PC-9 (cell line): ENCODE measurements around the gene LTC4S.

Experiments used
- EZH2 ChIP-seq: fragments of 200-600 bp; sonication (generic); IDR thresholded peaks from 2 replicates; pipeline ENCODE4 v1.8.0; 2017; ENCODE audit warnings: antibody characterized with exemption, low read depth
- TF ChIP-seq, protein P1 (sequence below): fragments of 200-600 bp; sonication (generic); conservative IDR thresholded peaks from 2 replicates; pipeline ENCODE4 v1.6.1; 2017; ENCODE audit warnings: mixed run types, antibody characterized with exemption, mild to moderate bottlenecking, moderate library complexity

DNA sequence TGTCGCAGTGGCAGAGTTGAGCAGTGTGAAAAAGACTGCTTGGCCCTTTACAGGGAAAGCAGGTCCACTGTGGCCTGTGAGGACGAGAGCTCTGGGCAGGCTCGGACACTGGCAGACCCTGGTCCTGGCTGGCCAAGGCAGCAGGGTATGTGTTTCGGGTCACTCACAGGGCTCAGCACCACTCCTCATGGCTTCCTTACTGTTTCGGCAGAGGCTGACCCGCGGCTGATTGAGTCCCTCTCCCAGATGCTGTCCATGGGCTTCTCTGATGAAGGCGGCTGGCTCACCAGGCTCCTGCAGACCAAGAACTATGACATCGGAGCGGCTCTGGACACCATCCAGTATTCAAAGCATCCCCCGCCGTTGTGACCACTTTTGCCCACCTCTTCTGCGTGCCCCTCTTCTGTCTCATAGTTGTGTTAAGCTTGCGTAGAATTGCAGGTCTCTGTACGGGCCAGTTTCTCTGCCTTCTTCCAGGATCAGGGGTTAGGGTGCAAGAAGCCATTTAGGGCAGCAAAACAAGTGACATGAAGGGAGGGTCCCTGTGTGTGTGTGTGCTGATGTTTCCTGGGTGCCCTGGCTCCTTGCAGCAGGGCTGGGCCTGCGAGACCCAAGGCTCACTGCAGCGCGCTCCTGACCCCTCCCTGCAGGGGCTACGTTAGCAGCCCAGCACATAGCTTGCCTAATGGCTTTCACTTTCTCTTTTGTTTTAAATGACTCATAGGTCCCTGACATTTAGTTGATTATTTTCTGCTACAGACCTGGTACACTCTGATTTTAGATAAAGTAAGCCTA is 42.6 kb downstream of the LTC4S start:
- TF ChIP-seq, protein P1, sequence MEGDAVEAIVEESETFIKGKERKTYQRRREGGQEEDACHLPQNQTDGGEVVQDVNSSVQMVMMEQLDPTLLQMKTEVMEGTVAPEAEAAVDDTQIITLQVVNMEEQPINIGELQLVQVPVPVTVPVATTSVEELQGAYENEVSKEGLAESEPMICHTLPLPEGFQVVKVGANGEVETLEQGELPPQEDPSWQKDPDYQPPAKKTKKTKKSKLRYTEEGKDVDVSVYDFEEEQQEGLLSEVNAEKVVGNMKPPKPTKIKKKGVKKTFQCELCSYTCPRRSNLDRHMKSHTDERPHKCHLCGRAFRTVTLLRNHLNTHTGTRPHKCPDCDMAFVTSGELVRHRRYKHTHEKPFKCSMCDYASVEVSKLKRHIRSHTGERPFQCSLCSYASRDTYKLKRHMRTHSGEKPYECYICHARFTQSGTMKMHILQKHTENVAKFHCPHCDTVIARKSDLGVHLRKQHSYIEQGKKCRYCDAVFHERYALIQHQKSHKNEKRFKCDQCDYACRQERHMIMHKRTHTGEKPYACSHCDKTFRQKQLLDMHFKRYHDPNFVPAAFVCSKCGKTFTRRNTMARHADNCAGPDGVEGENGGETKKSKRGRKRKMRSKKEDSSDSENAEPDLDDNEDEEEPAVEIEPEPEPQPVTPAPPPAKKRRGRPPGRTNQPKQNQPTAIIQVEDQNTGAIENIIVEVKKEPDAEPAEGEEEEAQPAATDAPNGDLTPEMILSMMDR, result no peak
- TF ChIP-seq EZH2, result no peak
